Measurements from ENCODE around the gene TTC9. TPM values are rescaled to one million over a fixed set of nuclear protein-coding genes. Genes with fewer than 3 reads are reported as not detected.
A peak's percentile ranks its signal among the peaks of the same experiment; 100 is the strongest.

The TTC9 gene
- total and polyA plus RNA-seq, 10 of the 15 experiments (the other 5 are each of a cell fraction or from before 2014, with no cell fraction given), result 0.87 to 15.8 (median 7.8) TPM

DNA sequence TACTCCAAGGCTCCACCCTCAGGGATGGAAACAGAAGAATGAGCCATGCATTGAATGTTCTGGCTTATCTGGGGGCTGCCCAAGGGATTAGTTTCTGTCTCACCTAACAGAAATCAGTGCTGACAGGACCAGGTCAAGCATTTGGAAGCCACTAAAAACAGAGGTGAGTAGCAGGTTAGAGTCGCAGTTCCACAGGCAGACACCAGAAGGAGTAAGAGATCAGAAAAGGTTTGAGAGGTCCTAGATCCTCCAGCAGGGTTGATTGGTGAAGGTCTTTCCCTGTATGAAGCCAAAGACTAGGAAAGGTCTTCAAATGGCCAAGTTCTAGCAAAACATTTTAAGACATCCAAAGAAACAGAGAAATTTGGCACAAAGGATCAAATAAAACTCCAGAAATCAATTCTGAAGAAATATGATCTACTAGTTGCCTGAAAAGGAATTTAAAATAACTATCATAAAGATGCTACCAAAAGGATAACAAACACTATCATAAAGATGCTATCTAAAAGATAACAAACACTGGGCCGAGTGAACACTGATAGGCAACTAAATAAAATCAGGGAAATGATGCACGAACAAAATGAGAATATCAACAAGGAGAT, 19.5 kb upstream of the TTC9 start:
- no peak overlapping the region for H3K4me2 ChIP-seq (ENCODE audit: control insufficient read depth, insufficient read depth)
- peaks cover 0 to 2% of the 10 kb centered on the region in 2 experiments; a peak in 1 of 4 replicates for H3K36me3 ChIP-seq (ENCODE audit: control insufficient read depth in 2 of 2, insufficient read depth in 2 of 2, low read length in 1 of 2)
- no TSS peak for BruUV-seq (replicated peaks)
- ATAC-seq (peak; percentile 93), FAIRE-seq (peak; percentile 88), DNase-seq (ENCODE audit: low read depth, low spot score) (no peak)
- POLR2A ChIA-PET, result interaction anchor here (0.9 kb wide), 1 partner anchor 20 kb away, joined by 5 read pairs; the partner anchor contains the start of gene TTC9
- H2AFZ ChIP-seq (ENCODE audit: control insufficient read depth, low read depth, low read length), result no peak overlapping the region
- no peaks in the 10 kb centered on the region for H3K79me2 ChIP-seq (ENCODE audit: control insufficient read depth, insufficient read depth, low read length)
- CTCF ChIA-PET, result interaction anchor here (0.6 to 7.7 kb wide), 20 partner anchors 14 to 350 kb away, joined by 3 to 138 read pairs (median 4); partner anchors contain the start of gene MAP3K9
- RAD21 ChIA-PET (ENCODE audit: unreplicated experiment), result interaction anchor here (0.9 to 4.1 kb wide), 11 partner anchors 19 to 196 kb away, joined by 3 to 58 read pairs (median 6); partner anchors contain the start of genes MAP3K9 and TTC9
- no peaks in the 10 kb centered on the region for H3K27me3 ChIP-seq (replicated peaks in 1 of 2; ENCODE audit: control insufficient read depth in 2 of 2, insufficient read depth in 2 of 2, low read length in 1 of 2)
- SMC1A ChIA-PET (ENCODE audit: uncharacterized antibody, unreplicated experiment), result interaction anchor here (0.6 to 8.2 kb wide), 26 partner anchors 8 to 256 kb away, joined by 3 to 135 read pairs (median 5); partner anchors contain the start of genes MAP3K9 and TTC9
- in situ Hi-C loops (cut with MboI), result loop anchor here (5.0 kb wide), 2 partner anchors 90 to 195 kb away; no protein-coding TSS in a partner anchor
- no peak overlapping the region for H3K27ac ChIP-seq (ENCODE audit: control insufficient read depth, insufficient read depth)
- H3K4me3 ChIP-seq, result no peak overlapping the region
- 45% methylated on average over 3 of the region's 3 CpGs for WGBS (ENCODE audit: insufficient coverage, insufficient replicate concordance, low lambda C conversion rate, missing lambda C conversion rate)
- TF ChIP-seq ETV6 (conservative IDR thresholded peaks at IDR 0.05 in 1 of 2, IDR thresholded peaks at IDR 0.05 in 1 of 2; ENCODE audit: borderline replicate concordance in 1 of 2, low read depth in 1 of 2), result no peak
- TF ChIP-seq SMC3 (IDR thresholded peaks at IDR 0.05; ENCODE audit: borderline replicate concordance, low read length), result peak; percentile 98
- no peak for TF ChIP-seq HDGF (IDR thresholded peaks at IDR 0.05)
- TF ChIP-seq, protein P1, sequence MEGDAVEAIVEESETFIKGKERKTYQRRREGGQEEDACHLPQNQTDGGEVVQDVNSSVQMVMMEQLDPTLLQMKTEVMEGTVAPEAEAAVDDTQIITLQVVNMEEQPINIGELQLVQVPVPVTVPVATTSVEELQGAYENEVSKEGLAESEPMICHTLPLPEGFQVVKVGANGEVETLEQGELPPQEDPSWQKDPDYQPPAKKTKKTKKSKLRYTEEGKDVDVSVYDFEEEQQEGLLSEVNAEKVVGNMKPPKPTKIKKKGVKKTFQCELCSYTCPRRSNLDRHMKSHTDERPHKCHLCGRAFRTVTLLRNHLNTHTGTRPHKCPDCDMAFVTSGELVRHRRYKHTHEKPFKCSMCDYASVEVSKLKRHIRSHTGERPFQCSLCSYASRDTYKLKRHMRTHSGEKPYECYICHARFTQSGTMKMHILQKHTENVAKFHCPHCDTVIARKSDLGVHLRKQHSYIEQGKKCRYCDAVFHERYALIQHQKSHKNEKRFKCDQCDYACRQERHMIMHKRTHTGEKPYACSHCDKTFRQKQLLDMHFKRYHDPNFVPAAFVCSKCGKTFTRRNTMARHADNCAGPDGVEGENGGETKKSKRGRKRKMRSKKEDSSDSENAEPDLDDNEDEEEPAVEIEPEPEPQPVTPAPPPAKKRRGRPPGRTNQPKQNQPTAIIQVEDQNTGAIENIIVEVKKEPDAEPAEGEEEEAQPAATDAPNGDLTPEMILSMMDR (IDR thresholded peaks at IDR 0.05 in 2 of 3, conservative IDR thresholded peaks at IDR 0.05 in 1 of 3; ENCODE audit: control insufficient read depth in 2 of 3, extremely low read depth in 1 of 3, insufficient read depth in 1 of 3, low read depth in 3 of 3, low read length in 3 of 3), result peak; percentile 87 to 91 (median 90)
- peak; percentile 97 for TF ChIP-seq RAD21 (IDR thresholded peaks at IDR 0.05; ENCODE audit: insufficient read depth, low read depth, low read length)
- TF ChIP-seq YY1 (IDR thresholded peaks at IDR 0.05; ENCODE audit: low read depth, low read length), result 0 out of 2 replicates have a peak, but pooled peaks have one; percentile 70
- intact Hi-C loops (cut with micrococcal nuclease; ENCODE audit: unreplicated experiment), result loop anchor here (1.0 to 10.0 kb wide), 3 partner anchors 92 to 353 kb away; no protein-coding TSS in a partner anchor
- H4K20me1 ChIP-seq (ENCODE audit: control insufficient read depth, insufficient read depth), result no peaks in the 10 kb centered on the region
- no peaks in the 10 kb centered on the region for H3K4me1 ChIP-seq (ENCODE audit: control insufficient read depth, insufficient read depth, low read length)
- peaks cover 8% of the 10 kb centered on the region; the same call in 2 of the 3 replicates for H3K9me3 ChIP-seq (replicated peaks; ENCODE audit: control insufficient read depth, insufficient read depth, low read length)
- H3K9ac ChIP-seq (ENCODE audit: control insufficient read depth, insufficient read depth, low read length), result no peak overlapping the region

Data from GM12878 (cell line).